GM12878 (cell line): Measurements from ENCODE around the gene SF3B2. TPM values are rescaled to one million over a fixed set of nuclear protein-coding genes. Genes with fewer than 3 reads are reported as not detected.

Experiments used
- CREB1 ChIP-seq: IDR thresholded peaks from 2 replicates; pipeline ENCODE4 v1.6.1; 2012; ENCODE audit warnings: low read depth, mild to moderate bottlenecking, inconsistent platforms
- EGR1 ChIP-seq, 2 experiments: IDR thresholded peaks; 1 replicate in 1 of 2; 2 replicates in 1 of 2; pipeline ENCODE4 v1.6.1; 2011 to 2012; ENCODE audit warnings: low read depth in 2 of 2, low read length in 2 of 2, borderline replicate concordance in 1 of 2, mild to moderate bottlenecking in 1 of 2, moderate library complexity in 1 of 2
- NFYA ChIP-seq: IDR thresholded peaks from 2 replicates; pipeline ENCODE4 v1.6.1; 2011; ENCODE audit warnings: low read depth, mild to moderate bottlenecking, low read length, improper control_type of control experiment, borderline replicate concordance
- NR2F1 ChIP-seq: fragments of 450-650 bp; conservative IDR thresholded peaks from 2 replicates; pipeline ENCODE4 v1.6.1; 2017; ENCODE audit warnings: mild to moderate bottlenecking
- ZZZ3 ChIP-seq: IDR thresholded peaks from 2 replicates; pipeline ENCODE4 v1.6.1; 2011; ENCODE audit warnings: low read depth; ENCODE audit not compliant: control insufficient read depth, insufficient read length
- polyA plus RNA-seq, 11 experiments: library from polyadenylated mRNA; depleted of rRNA in 4 of 11; unstranded in 6 of 11; stranded (reverse) in 5 of 11; fragments of >200 nt; fragmentation: Nextera tagmentation in 4 of 11; fragmentation: Illumina TruSeq in 1 of 11; extraction: Ambion mirVana in 4 of 11; extraction: Trizol in 1 of 11; gene quantifications; 1 replicate in 1 of 11; 2 replicates in 10 of 11; pipeline versions ENCODE4 v1.2.1 to v1.2.3, GENCODE V29; 2011 to 2016; ENCODE audit warnings: inconsistent platforms in 2 of 11, missing spikeins in 2 of 11, low read depth in 1 of 11
- total RNA-seq, 4 experiments: library from RNA; depleted of rRNA in 3 of 4; stranded (reverse); fragments of >200 nt in 3 of 4; fragmentation: Illumina TruSeq in 1 of 4; extraction: Trizol in 1 of 4; gene quantifications; 2 replicates each; pipeline versions ENCODE4 v1.2.1 to v1.2.3, GENCODE V29; 2013 to 2021
- TF ChIP-seq, protein P1 (sequence below): IDR thresholded peaks from 2 replicates; pipeline ENCODE4 v1.6.1; 2012; ENCODE audit warnings: improper control_type of control experiment, low read depth, low read length; ENCODE audit not compliant: insufficient replicate concordance
- TF ChIP-seq, protein P2 (sequence below): fragments of 150-350 bp; IDR thresholded peaks from 2 replicates; pipeline ENCODE4 v1.6.1; 2016; ENCODE audit warnings: low read depth, low read length

The SF3B2 gene
- total and polyA plus RNA-seq, 10 of the 15 experiments (the other 5 are each of a cell fraction or from before 2014, with no cell fraction given), result 56.3 to 245 (median 144) TPM

DNA sequence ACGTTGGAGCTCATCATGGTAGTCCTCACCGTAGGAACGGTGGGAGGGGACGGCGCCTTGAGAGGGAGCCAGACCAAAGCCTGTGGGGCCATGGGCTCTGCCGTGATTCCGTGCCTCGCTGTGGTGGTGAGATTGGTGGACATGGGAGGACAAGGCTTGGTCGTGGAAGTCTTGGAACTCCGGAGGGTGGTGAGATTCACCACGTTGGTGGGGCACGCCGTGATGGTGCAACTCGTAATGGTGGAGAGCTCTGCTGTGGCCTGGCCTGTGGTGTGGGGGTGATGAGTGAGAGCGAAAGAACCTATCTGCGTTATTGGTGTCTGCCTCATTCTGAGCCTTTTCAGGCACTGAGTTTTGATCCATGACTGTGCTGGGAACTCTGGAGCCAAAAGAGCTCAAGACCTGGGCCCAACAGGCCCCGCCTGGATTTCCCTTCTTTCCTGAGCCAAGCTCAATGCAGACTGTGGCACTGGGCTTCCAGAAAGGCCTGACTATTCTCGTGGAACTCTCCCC is 26.1 kb upstream of the SF3B2 start, which contains the start of gene CATSPER1 (continued):
- TF ChIP-seq, protein P1, sequence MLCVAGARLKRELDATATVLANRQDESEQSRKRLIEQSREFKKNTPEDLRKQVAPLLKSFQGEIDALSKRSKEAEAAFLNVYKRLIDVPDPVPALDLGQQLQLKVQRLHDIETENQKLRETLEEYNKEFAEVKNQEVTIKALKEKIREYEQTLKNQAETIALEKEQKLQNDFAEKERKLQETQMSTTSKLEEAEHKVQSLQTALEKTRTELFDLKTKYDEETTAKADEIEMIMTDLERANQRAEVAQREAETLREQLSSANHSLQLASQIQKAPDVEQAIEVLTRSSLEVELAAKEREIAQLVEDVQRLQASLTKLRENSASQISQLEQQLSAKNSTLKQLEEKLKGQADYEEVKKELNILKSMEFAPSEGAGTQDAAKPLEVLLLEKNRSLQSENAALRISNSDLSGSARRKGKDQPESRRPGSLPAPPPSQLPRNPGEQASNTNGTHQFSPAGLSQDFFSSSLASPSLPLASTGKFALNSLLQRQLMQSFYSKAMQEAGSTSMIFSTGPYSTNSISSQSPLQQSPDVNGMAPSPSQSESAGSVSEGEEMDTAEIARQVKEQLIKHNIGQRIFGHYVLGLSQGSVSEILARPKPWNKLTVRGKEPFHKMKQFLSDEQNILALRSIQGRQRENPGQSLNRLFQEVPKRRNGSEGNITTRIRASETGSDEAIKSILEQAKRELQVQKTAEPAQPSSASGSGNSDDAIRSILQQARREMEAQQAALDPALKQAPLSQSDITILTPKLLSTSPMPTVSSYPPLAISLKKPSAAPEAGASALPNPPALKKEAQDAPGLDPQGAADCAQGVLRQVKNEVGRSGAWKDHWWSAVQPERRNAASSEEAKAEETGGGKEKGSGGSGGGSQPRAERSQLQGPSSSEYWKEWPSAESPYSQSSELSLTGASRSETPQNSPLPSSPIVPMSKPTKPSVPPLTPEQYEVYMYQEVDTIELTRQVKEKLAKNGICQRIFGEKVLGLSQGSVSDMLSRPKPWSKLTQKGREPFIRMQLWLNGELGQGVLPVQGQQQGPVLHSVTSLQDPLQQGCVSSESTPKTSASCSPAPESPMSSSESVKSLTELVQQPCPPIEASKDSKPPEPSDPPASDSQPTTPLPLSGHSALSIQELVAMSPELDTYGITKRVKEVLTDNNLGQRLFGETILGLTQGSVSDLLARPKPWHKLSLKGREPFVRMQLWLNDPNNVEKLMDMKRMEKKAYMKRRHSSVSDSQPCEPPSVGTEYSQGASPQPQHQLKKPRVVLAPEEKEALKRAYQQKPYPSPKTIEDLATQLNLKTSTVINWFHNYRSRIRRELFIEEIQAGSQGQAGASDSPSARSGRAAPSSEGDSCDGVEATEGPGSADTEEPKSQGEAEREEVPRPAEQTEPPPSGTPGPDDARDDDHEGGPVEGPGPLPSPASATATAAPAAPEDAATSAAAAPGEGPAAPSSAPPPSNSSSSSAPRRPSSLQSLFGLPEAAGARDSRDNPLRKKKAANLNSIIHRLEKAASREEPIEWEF, result no peak
- TF ChIP-seq NFYA, result no peak
- TF ChIP-seq NR2F1, result no peak
- no peak for TF ChIP-seq EGR1 (IDR thresholded peaks at IDR 0.05; ENCODE audit: borderline replicate concordance in 1 of 2, low read depth in 2 of 2, low read length in 2 of 2)
- TF ChIP-seq, protein P2, sequence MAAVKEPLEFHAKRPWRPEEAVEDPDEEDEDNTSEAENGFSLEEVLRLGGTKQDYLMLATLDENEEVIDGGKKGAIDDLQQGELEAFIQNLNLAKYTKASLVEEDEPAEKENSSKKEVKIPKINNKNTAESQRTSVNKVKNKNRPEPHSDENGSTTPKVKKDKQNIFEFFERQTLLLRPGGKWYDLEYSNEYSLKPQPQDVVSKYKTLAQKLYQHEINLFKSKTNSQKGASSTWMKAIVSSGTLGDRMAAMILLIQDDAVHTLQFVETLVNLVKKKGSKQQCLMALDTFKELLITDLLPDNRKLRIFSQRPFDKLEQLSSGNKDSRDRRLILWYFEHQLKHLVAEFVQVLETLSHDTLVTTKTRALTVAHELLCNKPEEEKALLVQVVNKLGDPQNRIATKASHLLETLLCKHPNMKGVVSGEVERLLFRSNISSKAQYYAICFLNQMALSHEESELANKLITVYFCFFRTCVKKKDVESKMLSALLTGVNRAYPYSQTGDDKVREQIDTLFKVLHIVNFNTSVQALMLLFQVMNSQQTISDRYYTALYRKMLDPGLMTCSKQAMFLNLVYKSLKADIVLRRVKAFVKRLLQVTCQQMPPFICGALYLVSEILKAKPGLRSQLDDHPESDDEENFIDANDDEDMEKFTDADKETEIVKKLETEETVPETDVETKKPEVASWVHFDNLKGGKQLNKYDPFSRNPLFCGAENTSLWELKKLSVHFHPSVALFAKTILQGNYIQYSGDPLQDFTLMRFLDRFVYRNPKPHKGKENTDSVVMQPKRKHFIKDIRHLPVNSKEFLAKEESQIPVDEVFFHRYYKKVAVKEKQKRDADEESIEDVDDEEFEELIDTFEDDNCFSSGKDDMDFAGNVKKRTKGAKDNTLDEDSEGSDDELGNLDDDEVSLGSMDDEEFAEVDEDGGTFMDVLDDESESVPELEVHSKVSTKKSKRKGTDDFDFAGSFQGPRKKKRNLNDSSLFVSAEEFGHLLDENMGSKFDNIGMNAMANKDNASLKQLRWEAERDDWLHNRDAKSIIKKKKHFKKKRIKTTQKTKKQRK, result no peak
- TF ChIP-seq CREB1, result no peak
- TF ChIP-seq ZZZ3, result no peak
